ENCODE measurements around the gene SPG7.

DNA sequence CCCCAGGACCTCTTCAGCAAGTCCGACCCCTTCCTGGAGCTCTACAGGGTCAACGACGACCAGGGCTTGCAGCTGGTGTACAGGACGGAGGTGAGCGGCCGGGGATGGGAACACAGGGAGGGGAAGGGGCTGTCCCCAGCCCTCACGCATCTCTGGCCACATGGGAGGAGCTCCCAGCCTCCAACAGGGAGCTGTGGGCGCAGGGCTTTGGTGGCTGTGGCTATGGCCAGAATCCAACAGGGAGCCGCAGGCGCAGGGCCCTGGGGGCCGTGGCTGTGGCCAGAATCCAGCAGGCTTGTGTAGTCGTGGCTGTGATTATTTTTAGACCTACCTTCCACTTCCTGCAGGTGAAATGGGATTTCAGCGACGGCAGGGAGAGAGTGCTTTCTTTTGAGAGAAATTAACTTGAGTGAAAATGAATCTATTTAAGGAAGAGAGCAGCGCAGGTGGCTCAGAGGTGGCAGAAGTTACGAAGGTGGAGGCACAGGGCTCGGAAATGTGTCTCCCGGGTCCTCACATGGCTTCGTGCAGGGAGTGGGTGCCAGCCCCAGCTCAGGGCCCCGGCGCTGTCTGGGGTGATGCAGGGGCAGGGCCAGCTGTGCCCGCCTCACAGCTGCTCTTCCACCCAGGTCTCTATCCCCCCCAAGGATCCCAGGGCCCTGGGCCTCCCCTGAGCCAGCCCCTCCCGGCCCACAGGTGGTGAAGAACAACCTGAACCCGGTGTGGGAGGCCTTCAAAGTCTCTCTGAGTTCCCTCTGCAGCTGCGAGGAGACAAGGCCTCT is 76.8 kb downstream of the SPG7 start:
- TF ChIP-seq REST (IDR thresholded peaks at IDR 0.05; ENCODE audit: insufficient replicate concordance, low read depth), result no peak
- TF ChIP-seq, protein P1, sequence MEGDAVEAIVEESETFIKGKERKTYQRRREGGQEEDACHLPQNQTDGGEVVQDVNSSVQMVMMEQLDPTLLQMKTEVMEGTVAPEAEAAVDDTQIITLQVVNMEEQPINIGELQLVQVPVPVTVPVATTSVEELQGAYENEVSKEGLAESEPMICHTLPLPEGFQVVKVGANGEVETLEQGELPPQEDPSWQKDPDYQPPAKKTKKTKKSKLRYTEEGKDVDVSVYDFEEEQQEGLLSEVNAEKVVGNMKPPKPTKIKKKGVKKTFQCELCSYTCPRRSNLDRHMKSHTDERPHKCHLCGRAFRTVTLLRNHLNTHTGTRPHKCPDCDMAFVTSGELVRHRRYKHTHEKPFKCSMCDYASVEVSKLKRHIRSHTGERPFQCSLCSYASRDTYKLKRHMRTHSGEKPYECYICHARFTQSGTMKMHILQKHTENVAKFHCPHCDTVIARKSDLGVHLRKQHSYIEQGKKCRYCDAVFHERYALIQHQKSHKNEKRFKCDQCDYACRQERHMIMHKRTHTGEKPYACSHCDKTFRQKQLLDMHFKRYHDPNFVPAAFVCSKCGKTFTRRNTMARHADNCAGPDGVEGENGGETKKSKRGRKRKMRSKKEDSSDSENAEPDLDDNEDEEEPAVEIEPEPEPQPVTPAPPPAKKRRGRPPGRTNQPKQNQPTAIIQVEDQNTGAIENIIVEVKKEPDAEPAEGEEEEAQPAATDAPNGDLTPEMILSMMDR (IDR thresholded peaks at IDR 0.05; ENCODE audit: insufficient read depth, low read length), result no peak
- TF ChIP-seq POLR2AphosphoS5 (IDR thresholded peaks at IDR 0.05; ENCODE audit: low read depth), result no peak
- TF ChIP-seq GABPA (IDR thresholded peaks at IDR 0.05; ENCODE audit: low read depth), result no peak

All from HL-60 (cell line).